ENCODE measurements around the gene SUPT20HL1. TPM values are rescaled to one million over a fixed set of nuclear protein-coding genes. Genes with fewer than 3 reads are reported as not detected.
"Not testable (repeated sequence)": the region's sequence is repeated elsewhere in the genome, so short reads cannot be mapped to it uniquely, and the experiment has no call there.

Gene SUPT20HL1
- not detected in 2 replicates for total RNA-seq

DNA sequence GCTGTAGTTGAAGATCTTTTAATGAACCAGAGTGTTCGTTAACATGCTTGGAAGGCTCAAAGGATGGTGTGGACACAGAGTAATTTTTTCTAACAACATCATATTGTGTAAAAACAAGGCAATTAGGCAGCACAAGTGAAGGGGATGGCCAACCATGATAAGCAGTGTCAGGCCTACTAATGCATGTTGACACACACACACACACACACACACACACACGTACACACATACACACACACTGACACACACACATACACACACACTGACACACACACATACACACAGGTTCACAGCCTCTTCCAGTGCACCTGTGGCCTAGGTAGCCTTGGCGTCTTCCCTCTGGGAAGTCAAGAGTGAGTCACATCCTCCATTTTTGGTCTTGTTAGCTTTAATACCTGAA is at the start of gene SUPT20HL1:
Gene SUPT20HL1 (plus strand): TSS at position 368 of the 400 bp plus-strand sequence. CDS start 2,122 bp downstream, outside the sequence.
- no peak for DNase-seq (ENCODE audit: low read depth in 2 of 2)

DNA sequence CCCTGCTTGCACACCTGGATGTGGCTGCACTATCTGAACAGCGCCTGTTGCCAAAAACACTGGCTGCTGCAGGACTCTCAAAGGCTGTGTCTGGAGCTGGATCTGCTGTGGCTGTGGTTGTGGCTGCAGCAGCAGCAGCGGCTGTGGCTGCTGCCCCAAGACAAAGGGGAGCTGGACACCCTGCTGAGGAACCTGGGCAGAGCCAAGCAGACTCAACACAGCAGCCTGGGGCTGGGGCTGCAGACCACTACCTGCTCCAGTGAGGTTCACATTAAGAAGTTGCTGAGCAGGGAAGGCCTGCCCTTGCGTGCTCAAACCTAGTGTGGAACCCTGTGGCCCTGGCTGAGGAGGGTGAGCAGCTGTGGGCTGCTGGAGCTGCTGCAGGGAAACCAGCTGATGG is 49.5 kb upstream of the SUPT20HL1 start:
- not testable (repeated sequence) for DNase-seq (ENCODE audit: low read depth in 2 of 2)

DNA sequence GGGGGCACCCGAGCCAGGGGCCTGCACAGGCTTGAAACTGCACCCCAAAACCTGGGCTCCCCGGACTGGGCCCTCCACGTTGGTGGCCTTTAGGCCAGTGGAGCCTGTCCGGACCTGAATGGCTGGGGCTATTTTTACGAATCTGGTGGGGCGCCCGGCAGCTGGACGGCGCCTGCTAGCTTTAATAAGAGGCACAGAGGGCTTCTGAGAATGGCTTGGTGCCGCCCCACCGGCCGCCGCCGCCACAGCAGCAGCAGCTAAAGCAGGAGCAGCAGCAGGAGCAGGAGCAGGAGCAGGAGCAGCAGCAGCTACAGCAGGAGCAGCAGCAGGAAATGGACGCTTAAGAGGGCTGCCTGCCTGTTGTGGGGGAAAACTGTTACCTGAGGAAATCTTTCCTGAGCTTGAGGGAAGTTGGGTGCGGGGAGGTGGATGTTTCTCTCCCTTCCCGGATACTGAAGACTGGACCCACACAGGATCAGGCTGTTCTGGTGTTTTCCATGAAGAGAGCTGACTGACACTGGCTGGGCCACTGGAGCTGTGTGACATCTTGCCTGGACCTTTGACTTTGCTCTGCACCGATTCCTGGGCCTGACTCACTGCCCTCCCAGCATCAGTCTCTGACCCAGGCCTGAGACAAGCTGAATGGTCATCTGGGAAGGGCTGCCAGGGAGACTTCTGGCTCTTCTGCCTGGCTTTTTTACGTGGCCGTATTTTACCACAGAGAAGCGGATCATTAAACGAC is 48.8 kb upstream of the SUPT20HL1 start:
- DNase-seq (ENCODE audit: low read depth in 2 of 2): not testable (repeated sequence)

DNA sequence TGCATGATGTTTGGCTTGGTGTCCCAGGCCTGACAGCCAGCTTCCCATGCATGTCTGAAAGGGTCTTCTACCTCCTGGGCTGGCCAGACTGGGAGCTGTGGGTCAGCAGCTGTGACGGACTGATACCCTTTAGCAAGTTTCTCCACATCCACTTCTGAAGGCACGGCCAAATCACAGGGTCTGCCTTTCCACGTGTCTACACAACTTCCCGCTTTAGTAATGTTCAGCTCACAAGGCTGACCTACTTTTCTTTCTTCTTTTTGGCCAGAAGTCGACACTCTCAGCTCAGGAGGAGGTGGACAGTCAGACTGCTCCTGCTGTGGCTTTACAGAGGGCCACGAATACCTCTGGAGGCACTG is 48.2 kb upstream of the SUPT20HL1 start:
- DNase-seq (ENCODE audit: low read depth in 2 of 2): not testable (repeated sequence)

DNA sequence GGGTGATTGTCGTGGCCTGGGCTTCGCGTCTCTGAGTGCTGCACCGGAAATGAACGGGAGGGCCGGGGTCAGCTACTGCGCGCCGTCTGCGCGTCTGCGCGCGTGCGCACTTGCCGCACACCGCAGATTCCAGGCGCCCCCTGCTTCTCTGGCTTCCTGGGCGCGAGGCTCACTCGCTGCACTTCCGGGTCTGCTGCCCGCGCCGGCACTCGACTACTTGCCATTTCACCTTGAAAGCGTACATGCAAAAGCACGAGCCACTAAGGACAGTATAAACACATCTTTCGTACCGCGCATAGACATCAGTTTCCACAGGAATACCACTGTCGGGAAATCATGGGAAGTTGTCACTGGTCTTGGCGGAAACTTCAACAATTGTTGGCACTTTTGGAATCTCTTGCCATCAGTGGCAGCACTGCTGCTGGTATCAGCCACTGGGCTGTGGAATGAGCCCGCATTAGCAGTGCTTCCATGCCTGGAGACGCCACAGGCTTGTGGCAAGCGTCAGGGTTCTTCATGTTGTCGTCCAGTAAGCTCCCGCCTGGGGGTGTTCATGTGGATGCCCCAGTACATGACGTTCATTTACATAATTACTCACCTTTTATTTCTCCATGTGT is 46.3 kb upstream of the SUPT20HL1 start, which contains the start of gene SUPT20HL2:
Gene SUPT20HL2 (minus strand): TSS at position 51 of the 617 bp plus-strand sequence. CDS start 754 bp downstream, outside the sequence.
- DNase-seq (ENCODE audit: low read depth in 2 of 2): no peak

DNA sequence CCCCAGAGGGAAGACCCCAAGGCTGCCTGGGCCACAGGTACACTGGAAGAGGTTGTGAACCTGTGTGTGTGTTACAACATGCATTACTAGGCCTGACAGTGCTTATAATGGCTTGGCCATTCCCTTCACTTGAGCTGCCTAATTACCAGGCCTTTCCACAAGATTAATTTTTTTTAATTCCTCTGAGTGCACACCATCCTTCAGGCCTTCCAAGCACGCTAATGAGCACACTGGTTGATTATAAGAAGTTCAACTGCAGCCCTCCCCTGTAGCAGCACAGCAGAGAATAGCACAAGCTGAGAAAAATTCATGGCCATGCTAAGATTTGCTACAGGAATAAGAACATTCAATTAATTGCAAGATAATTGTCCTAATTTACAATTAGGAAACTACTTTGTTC is 44.3 kb upstream of the SUPT20HL1 start:
- no peak for DNase-seq (ENCODE audit: low read depth in 2 of 2)

DNA sequence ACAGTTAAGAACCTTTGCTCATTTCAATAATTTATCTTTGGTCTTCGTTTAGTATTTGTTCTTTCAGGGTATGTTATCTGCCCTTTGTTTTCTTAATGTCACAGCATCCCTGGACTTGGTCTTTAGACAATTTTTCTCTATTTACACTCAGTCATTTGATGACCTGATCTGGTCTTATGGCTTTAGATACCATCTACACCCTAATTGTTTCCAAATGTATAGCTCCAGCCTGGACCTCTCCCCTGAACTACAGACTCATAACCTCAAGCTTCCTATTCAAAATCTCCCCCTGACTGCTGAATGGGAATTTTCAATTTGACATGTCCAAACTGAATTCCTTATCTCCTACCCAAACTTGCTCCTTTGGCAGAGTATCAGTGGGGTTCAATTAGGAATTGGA is 42.9 kb upstream of the SUPT20HL1 start:
- DNase-seq (ENCODE audit: low read depth in 2 of 2): no peak

DNA sequence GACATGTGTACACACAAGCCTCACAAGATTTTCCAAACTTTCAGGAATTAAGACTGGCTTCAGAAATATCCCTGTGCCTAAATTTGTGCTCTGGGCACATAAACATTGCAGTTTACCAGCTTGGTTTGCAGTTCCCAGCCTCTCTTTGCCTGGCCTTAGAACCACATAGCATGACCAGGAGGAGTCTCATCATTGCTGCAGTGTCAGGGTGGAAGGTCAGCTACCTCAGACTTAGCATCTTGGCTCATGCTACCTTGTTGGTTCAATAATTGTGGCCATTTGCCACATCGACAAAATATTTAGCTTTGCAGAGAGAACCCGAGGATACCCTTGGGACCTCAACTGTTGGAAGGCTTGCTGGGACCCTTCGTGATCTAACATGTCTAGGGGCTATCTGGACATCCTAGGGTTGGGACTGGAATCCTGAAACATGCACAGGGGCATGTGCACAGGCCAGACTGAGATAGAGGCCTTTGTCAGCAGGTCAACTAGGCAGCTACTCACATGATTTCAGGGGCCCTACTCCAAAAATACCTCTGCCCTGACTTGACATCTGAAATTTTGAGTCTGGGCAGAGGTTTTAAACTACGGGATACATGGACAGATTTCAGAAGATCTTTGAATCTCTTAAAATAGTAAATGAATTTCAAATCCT is 38.6 kb upstream of the SUPT20HL1 start:
- DNase-seq (ENCODE audit: low read depth in 2 of 2): no peak

DNA sequence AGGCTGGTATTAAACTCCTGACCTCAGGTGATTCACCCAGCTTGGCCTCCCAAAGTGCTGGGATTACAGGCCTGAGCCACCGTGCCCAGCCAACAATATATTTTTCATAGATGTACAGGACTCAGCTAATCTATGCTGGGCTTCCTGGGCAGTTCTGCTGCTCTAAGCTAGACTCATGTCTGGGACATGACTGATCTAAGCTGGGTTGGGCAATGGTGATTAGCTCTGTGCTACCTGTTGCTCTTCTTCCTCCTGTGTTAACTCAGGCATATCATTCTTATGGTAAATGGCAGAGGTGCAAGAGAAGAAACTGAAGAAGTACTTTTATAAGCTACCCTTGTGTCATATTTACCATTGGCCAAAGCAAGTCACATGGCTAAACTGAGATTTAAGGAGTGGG is 35.2 kb upstream of the SUPT20HL1 start:
- no peak for DNase-seq (ENCODE audit: low read depth in 2 of 2)

DNA sequence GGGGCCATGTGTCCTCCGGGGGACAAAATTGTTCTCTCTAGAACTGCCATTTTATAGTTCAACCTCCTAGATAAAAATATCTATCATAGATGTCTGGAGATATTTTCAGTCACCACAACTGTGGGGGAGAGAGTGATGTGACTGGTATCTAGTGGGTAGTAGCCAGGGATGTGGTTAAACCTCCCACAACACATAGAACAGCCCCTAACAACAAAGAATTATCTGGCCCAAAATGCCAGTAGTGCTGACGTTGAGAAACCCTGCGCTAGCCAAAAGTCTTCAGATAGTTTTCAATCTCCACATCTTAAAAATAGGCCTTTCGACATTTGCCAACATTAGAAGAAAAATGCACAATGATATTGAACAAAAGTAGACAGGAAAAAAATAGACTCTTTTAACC is 27.6 kb upstream of the SUPT20HL1 start:
- no peak for DNase-seq (ENCODE audit: low read depth in 2 of 2)

DNA sequence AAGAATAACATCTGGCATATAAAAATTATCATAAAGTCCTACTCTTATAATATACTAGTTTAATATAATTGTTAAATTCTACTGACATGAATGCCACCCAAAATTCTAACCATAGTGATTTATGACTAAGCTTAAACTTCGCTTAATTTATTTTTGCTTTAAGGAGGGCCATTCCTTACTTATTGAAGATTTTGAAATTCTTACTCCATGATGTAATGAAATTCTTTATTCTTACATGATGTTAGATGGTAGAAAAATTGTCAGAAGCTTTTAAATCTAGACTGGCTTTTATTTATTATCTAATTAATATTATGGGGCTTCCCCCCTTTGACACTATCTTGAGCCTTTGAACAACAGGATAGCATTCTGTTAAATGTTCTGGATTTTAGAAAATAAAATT is 27.1 kb upstream of the SUPT20HL1 start:
- no peak for DNase-seq (ENCODE audit: low read depth in 2 of 2)

DNA sequence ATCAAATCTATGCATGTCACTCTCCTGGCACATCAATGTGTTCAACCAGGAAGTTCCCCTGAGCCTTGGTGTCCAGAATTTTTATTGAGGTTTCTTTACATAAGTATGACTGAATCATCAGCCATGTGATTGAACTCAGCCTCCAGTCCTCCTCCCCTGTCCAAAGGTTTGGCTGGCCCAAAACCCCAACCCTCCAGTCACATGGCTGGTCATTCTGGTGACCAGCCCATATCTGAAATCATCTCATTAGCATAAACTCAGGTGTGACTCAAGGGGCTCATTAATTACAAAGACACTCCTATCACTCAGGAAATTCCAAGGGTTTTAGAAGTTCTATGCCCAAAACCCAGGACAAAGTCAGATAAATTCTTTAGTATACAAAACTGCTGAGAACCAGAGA is 26.0 kb upstream of the SUPT20HL1 start:
- DNase-seq (ENCODE audit: low read depth in 2 of 2): no peak

DNA sequence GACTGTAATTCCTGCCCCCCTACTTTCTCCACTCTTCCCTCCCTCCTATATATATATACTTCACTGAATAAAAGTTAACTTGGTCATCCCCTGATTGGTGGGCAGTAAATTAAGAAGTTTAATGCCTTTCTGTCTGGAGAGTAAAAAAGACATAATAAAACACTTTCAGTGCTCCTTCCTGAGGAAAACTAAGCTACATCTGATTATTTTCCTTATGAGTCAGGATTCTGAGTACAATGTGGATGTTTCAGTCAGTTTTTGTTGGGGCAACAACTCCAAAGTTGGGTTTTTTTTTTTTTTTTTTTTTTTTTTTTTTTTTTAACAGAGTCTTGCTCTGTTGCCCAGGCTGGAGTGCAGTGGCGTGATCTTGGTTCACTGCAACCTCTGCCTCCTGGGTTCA is 24.6 kb upstream of the SUPT20HL1 start:
- peak in 1 of 2 donors; percentile 25 for DNase-seq (ENCODE audit: low read depth in 2 of 2)

DNA sequence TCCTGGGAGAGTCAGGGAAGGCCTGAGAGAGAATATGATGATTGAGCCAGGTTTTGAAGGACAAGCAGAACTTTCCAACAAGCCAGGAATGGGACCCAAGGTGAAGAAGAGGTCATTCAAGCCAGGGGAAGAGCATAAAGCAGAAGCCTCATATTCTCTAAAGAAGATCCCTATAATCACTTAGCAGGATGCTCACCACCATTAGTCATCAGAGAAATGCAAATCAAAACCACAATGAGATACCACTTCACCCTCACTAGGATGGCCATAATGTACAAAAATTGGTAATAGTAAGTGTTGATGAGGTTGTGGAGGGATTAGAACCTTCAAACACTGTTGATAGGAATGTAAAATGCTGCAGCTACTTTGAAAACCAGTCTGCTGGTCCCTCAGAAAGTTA is 20.5 kb upstream of the SUPT20HL1 start:
- no peak for DNase-seq (ENCODE audit: low read depth in 2 of 2)

DNA sequence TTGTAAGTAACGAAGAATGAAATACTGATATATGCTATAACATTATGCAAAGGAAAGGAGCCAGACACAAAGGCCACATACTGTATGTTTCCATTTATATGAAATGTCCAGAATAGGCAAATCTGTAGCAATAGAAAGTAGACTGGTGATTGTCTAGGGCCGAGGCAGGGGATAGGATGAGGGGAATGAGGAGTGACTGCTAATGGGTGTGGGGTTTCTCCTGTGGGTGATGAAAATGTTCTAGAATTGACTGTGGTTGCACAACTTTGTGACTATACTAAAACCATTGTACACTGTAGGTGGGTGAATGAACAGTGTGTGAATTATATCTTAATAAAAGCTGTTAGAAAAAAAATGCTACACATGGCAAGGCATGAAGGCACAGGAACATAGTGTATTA is 19.9 kb upstream of the SUPT20HL1 start:
- DNase-seq (ENCODE audit: low read depth in 2 of 2): no peak

DNA sequence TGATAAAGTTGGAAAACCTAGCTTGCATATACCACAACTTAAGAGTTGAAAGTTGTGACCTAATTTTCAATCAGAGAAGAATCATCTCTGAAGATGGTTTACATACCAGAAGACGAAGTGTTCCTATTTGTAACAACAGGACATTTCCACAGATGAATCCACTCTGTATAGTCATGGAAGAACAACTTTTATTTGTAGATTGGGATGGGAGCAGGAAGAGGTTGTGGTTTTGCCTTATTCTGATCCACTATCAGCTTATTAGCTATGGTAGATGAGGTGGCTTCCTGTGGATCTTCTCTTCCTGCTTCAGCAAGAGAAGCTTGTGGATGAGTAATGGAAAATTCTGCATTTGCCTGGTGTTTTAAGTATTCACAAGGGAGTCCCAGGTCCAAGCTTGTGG is 18.6 kb upstream of the SUPT20HL1 start:
- DNase-seq (ENCODE audit: low read depth in 2 of 2): peak; percentile 50 to 78

DNA sequence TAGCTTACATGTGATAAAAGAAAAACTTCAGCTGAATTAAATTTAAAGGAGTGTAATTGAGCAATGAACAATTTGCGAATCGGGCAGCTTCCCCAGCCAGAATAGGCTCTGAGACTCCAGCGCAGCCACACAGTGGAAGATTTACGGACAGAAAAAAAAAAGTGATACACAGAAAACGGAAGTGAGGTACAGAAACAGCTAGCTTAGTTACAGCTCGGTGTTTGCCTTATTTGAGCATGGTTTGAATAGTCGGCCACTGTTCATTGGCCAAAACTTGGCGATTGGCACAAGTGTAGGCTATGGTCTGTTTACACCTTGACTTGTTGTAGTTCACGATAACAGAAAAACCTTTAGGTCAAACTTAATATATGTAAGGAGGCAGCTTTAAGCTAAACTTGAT is 16.7 kb upstream of the SUPT20HL1 start:
- no peak for DNase-seq (ENCODE audit: low read depth in 2 of 2)

DNA sequence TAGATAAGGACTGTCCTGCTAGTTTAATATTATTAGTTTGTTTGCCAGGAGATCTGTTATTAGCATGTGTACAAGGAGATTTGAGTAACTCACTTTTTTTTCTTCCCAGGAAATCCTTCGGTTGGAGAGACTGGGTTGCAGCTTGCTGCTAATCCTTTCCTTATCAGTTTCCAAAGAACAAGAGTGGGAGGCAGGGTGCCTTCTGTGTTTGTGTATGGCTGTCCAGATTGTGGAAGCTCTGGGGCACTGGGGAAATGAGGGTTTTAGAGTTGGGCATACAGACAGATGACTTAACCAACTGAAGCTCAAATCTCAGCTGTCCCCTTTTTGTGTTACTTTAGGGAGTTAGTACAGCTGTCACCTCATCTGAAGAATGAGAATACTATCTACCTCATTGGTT is 12.6 kb upstream of the SUPT20HL1 start:
- DNase-seq (ENCODE audit: low read depth in 2 of 2): no peak

DNA sequence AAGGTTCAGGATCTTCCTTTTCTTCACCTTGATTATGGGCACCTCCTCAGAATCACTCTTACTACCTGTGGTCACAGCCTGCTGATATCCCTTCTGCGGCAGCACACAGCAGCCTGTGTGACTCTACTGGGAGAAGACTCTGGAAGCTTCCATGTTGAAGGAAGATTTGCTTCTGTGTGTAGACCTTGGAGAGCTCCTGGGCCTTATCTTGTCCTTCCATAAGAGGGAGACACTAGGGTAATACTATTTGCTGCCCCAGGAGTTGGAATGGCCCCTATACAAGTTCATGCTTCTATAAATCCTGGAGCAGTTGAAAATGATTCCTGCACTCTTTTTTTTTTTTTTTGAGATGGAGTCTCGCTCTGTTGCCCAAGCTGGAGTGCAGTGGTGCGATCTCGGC is 10.2 kb upstream of the SUPT20HL1 start:
- no peak for DNase-seq (ENCODE audit: low read depth in 2 of 2)

DNA sequence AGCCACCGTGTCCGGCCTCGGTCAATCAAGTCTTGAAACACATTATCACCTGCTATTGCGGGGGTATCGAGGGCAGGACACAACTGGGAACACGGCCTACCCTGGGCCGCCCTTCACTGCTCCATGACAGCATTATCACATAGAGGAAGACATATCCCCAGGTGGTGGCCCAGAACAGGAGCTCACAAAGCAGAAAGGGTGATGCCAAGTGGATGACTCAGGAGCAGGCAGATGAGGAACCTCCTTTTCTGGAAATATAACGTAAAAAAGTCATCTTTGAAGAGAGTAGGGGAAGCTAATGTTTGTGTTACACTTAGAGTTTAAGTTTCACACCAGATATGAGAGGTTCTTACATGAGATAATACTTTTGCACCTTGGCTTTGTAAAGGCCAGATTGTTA is 5.3 kb upstream of the SUPT20HL1 start:
- peak in 1 of 2 donors; percentile 35 for DNase-seq (ENCODE audit: low read depth in 2 of 2)

DNA sequence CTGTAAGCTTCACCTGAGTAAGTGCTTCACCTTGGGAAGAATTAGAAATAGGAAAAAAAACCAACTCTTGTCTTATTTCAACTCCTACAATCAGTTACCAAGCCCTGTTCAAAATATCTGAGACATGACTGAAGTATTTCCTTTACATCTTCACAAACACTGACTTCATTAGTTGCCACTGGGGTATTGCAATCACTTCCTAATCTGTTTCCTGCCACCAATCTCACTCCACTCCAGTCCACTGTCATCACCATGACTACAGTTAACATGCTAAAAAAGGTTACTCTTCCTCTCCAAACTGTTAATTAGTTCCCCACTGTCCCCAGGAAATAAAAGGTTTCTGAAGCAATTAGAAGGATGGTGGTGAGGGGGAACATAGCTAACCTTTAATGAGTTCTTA is 3.3 kb upstream of the SUPT20HL1 start:
- DNase-seq (ENCODE audit: low read depth in 2 of 2): peak; percentile 28 to 82

DNA sequence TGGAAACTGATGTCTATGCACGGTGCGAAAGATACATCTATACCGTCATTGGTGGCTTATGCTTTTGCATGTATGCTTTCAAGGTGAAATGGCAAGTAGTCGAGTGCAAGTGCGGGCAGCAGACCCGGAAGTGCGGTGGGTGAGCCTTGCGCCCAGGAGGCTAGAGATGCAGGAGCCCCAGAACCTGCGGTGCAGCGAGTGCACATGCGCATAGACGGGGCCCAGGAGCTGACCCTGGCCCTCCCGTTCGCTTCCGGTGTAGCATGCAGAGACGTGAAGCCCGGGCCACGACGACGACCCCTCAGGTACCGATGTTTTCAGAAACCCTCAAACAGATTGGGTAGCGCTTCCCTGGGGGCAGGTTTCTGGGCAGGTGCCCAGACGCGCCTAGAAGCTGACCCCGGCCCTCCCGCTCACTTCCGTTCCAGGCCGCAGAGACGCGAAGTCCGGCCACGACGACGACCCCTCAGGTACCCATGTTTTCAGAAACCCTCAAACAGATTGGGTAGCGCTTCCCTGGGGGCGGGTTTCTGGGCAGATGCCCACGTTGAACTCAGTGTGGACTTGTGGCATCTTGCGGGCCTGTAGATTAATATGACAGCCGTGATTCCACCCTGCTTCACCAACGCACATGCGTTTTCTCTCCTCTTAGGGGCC is 1.8 kb downstream of the SUPT20HL1 start:
- not testable (repeated sequence) for DNase-seq (ENCODE audit: low read depth in 2 of 2)

All from lung microvascular endothelial cell (primary cell).